Panc1 (cell line): Measurements from ENCODE around the gene BOC.

Source experiments
- CTCF ChIP-seq: fragments of 450-650 bp; IDR thresholded peaks from 2 replicates; pipeline ENCODE4 v1.5.1; 2017; ENCODE audit warnings: mild to moderate bottlenecking
- POLR2AphosphoS5 ChIP-seq: IDR thresholded peaks from 2 replicates; pipeline ENCODE4 v1.6.1; 2012; ENCODE audit warnings: mild to moderate bottlenecking, low read depth, low read length, moderate library complexity
- REST ChIP-seq, 2 experiments: IDR thresholded peaks; 2 replicates each; pipeline ENCODE4 v1.6.1; 2011 to 2012; ENCODE audit warnings: low read depth in 2 of 2, control low read depth in 1 of 2, low read length in 1 of 2, mild to moderate bottlenecking in 1 of 2, moderate library complexity in 1 of 2; ENCODE audit not compliant: insufficient read depth in 1 of 2
- SIN3A ChIP-seq: IDR thresholded peaks from 2 replicates; pipeline ENCODE4 v1.6.1; 2012; ENCODE audit warnings: low read depth, mild to moderate bottlenecking, low read length, moderate library complexity, borderline replicate concordance; ENCODE audit not compliant: insufficient read depth
- TCF7L2 ChIP-seq: IDR thresholded peaks from 2 replicates; pipeline ENCODE4 v1.6.1; 2011; ENCODE audit warnings: mild to moderate bottlenecking, low read depth, low read length, inconsistent platforms

DNA sequence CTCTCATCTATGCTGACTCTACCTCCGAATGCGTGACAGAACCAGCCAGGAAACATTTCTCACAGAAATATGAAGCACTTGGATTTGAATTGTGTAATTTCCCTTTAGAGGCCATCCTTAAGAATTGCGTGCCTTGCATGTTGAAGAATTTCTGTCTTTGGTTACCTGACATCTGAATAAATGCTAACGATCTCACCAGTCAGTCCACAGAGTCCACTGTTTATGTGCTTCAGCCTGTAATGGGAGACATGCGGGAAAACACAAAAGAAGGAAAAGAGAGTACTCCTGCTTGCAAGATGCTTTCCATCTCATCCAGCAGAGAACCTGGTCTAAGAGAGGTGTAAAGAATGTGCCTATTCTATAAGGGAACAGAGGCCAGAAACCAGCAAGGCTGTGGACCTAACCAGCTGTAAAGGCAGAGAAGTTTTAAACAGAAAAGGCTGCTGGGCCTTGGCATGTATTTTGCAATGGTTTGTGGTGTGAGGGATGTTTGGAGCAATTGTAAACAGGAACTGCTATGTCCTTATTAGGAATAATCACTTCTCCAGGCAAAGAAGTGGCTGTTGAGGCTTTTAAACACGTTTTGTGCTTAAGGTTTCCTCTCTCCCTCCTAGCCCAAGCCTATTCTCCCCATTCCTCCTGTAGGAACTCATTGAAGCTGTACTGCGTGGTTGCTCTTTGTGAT is 36.4 kb upstream of the BOC start:
- TF ChIP-seq CTCF: no peak
- TF ChIP-seq POLR2AphosphoS5: no peak
- no peak for TF ChIP-seq REST (IDR thresholded peaks at IDR 0.05; ENCODE audit: insufficient read depth in 1 of 2, low read depth in 2 of 2, low read length in 1 of 2)
- TF ChIP-seq SIN3A: no peak
- no peak for TF ChIP-seq TCF7L2
